Liver (tissue), 9 donors: Measurements from ENCODE around the gene PSMB8. TPM values are rescaled to one million over a fixed set of nuclear protein-coding genes. Genes with fewer than 3 reads are reported as not detected.

Source experiments
- DNase-seq: peaks from one replicate; pipeline ENCODE4 v3.0.0-alpha.2; 2017; ENCODE audit warnings: low spot score
- H3K27ac ChIP-seq, 2 donors: one replicate each; pipeline ENCODE4 v1.7.0; 2013; ENCODE audit warnings: inconsistent platforms in 2 of 2, low read length in 2 of 2, control low read depth in 1 of 2, low read depth in 1 of 2, mild to moderate bottlenecking in 1 of 2
- H3K27me3 ChIP-seq, 4 donors: one replicate each; pipeline versions ENCODE4 v1.6.1 to v1.7.0; 2013; ENCODE audit warnings: low read length in 3 of 4, inconsistent platforms in 1 of 4, mild to moderate bottlenecking in 1 of 4, moderate library complexity in 1 of 4; ENCODE audit not compliant: control insufficient read depth in 4 of 4, insufficient read depth in 4 of 4
- H3K36me3 ChIP-seq, 4 donors: one replicate each; pipeline versions ENCODE4 v1.6.1 to v1.7.0; 2013; ENCODE audit warnings: low read length in 3 of 4, mild to moderate bottlenecking in 3 of 4, low read depth in 1 of 4, moderate library complexity in 1 of 4; ENCODE audit not compliant: control insufficient read depth in 4 of 4, insufficient read depth in 3 of 4
- H3K4me1 ChIP-seq, 4 donors: one replicate each; pipeline versions ENCODE4 v1.6.1 to v1.7.0; 2013; ENCODE audit warnings: low read length in 3 of 4, mild to moderate bottlenecking in 3 of 4, moderate library complexity in 1 of 4; ENCODE audit not compliant: control insufficient read depth in 4 of 4, insufficient read depth in 4 of 4
- H3K4me3 ChIP-seq, 3 donors: one replicate each; pipeline versions ENCODE4 v1.6.1 to v1.7.0; 2013; ENCODE audit warnings: low read length in 3 of 3, control low read depth in 1 of 3, low read depth in 1 of 3, mild to moderate bottlenecking in 1 of 3
- H3K9ac ChIP-seq, 2 donors: one replicate each; pipeline ENCODE4 v1.7.0; 2013; ENCODE audit warnings: low read length in 2 of 2, mild to moderate bottlenecking in 2 of 2, moderate library complexity in 2 of 2, control low read depth in 1 of 2, low read depth in 1 of 2
- H3K9me3 ChIP-seq, 4 donors: one replicate each; pipeline versions ENCODE4 v1.6.1 to v1.7.0; 2013; ENCODE audit warnings: low read length in 3 of 4; ENCODE audit not compliant: control insufficient read depth in 4 of 4
- ATF3 ChIP-seq: IDR thresholded peaks from 2 replicates; pipeline ENCODE4 v1.6.1; 2016; ENCODE audit warnings: antibody characterized with exemption
- CTCF ChIP-seq: fragments of 150-350 bp; IDR thresholded peaks from 2 replicates; pipeline ENCODE4 v1.5.1; 2017; ENCODE audit warnings: improper control_type of control experiment, low read depth, low read length; ENCODE audit not compliant: missing input control
- FOXA1 ChIP-seq: IDR thresholded peaks from 2 replicates; pipeline ENCODE4 v1.6.1; 2016; ENCODE audit warnings: antibody characterized with exemption
- FOXA2 ChIP-seq: IDR thresholded peaks from 2 replicates; pipeline ENCODE4 v1.6.1; 2016; ENCODE audit warnings: antibody characterized with exemption
- GABPA ChIP-seq, 2 donors: IDR thresholded peaks in 1 of 2; conservative IDR thresholded peaks in 1 of 2; 2 replicates each; pipeline ENCODE4 v1.6.1; 2016; ENCODE audit warnings: antibody characterized with exemption in 2 of 2, mild to moderate bottlenecking in 1 of 2, moderate library complexity in 1 of 2
- HNF4A ChIP-seq, 2 donors: conservative IDR thresholded peaks; 2 replicates each; pipeline ENCODE4 v1.6.1; 2016; ENCODE audit warnings: antibody characterized with exemption in 2 of 2, mild to moderate bottlenecking in 2 of 2
- HNF4G ChIP-seq: IDR thresholded peaks from 2 replicates; pipeline ENCODE4 v1.6.1; 2016; ENCODE audit warnings: antibody characterized with exemption
- JUND ChIP-seq, 2 donors: IDR thresholded peaks; 2 replicates each; pipeline ENCODE4 v1.6.1; 2016; ENCODE audit warnings: antibody characterized with exemption in 2 of 2
- MAX ChIP-seq: IDR thresholded peaks from 2 replicates; pipeline ENCODE4 v1.6.1; 2016; ENCODE audit warnings: antibody characterized with exemption
- NR2F2 ChIP-seq: IDR thresholded peaks from 2 replicates; pipeline ENCODE4 v1.6.1; 2016; ENCODE audit warnings: antibody characterized with exemption
- RAD21 ChIP-seq, 2 donors: IDR thresholded peaks; 2 replicates each; pipeline ENCODE4 v1.6.1; 2016; ENCODE audit warnings: antibody characterized with exemption in 2 of 2, mild to moderate bottlenecking in 2 of 2
- REST ChIP-seq: IDR thresholded peaks from 2 replicates; pipeline ENCODE4 v1.6.1; 2016; ENCODE audit warnings: antibody characterized with exemption, mild to moderate bottlenecking
- RXRA ChIP-seq, 2 donors: IDR thresholded peaks; 2 replicates each; pipeline ENCODE4 v1.6.1; 2017 to 2018; ENCODE audit warnings: antibody characterized with exemption in 2 of 2, mild to moderate bottlenecking in 1 of 2
- TAF1 ChIP-seq: conservative IDR thresholded peaks from 2 replicates; pipeline ENCODE4 v1.6.1; 2016; ENCODE audit warnings: antibody characterized with exemption, mild to moderate bottlenecking
- YY1 ChIP-seq: IDR thresholded peaks from 2 replicates; pipeline ENCODE4 v1.6.1; 2016; ENCODE audit warnings: antibody characterized with exemption, mild to moderate bottlenecking
- WGBS: extraction: QIAGEN DNeasy Blood & Tissue Kit; methylation state at CpG from one replicate; pipeline ENCODE4 v1.1.7; 2013; 5-methylcytosine and 5-hydroxymethylcytosine counted together
- polyA plus RNA-seq, 2 donors: library from polyadenylated mRNA; stranded (reverse) in 1 of 2; unstranded in 1 of 2; fragments of 200-250 nt in 1 of 2; fragments of >200 nt in 1 of 2; fragmentation: Nextera tagmentation in 1 of 2; extraction: Ambion mirVana in 1 of 2; gene quantifications; one replicate each; pipeline versions ENCODE4 v1.2.1 to v1.2.3, GENCODE V29; 2013 to 2015
- total RNA-seq, 2 donors: library from RNA; depleted of rRNA; stranded (reverse); fragments of >200 nt; gene quantifications; one replicate each; pipeline ENCODE4 v1.2.3, GENCODE V29; 2014
- donor health status: healthy.
- donor health status: healthy.
- donor health status: healthy.
- donor health status: healthy.
- donor health status: healthy.

PSMB8 gene
- total and polyA plus RNA-seq, 4 donors = 19.9 to 75.1 (median 44.0) TPM

GRCh38 chr6:32833664-32834063 lies 10.2 kb downstream of the PSMB8 start:
- whole genome bisulfite sequencing = 92% methylated on average over 5 of the region's 5 CpGs
- TF ChIP-seq HNF4G = no peak
- TF ChIP-seq RAD21 (IDR thresholded peaks at IDR 0.05) = no peak
- TF ChIP-seq GABPA (IDR thresholded peaks at IDR 0.05 in 1 of 2, conservative IDR thresholded peaks at IDR 0.05 in 1 of 2) = no peak
- no peak for TF ChIP-seq ATF3
- TF ChIP-seq HNF4A (conservative IDR thresholded peaks at IDR 0.05) = no peak
- no peak for TF ChIP-seq MAX
- no peak for TF ChIP-seq RXRA (IDR thresholded peaks at IDR 0.05)
- no peak for TF ChIP-seq CTCF
- no peak for TF ChIP-seq NR2F2
- TF ChIP-seq REST = no peak
- TF ChIP-seq FOXA1 = no peak
- H3K27ac ChIP-seq = no peak overlapping the region
- H3K27me3 ChIP-seq = no peaks in the 10 kb centered on the region
- H3K4me1 ChIP-seq = peaks cover 4 to 7% (median 5%) of the 10 kb centered on the region in 4 donors
- peaks cover 2 to 36% (median 25%) of the 10 kb centered on the region in 4 donors for H3K36me3 ChIP-seq
- no peak for DNase-seq
- no peak overlapping the region for H3K9ac ChIP-seq
- no peak overlapping the region for H3K4me3 ChIP-seq
- no peaks in the 10 kb centered on the region for H3K9me3 ChIP-seq

- Histone ChIP-seq H3K4me3 (no peak overlapping the region), H3K9ac (no peak overlapping the region), H3K27me3 (no peaks in the 10 kb centered on the region), H3K4me1 (peaks cover 0 to 2% (median 0%) of the 10 kb centered on the region in 4 donors), H3K9me3 (no peaks in the 10 kb centered on the region), H3K36me3 (peaks cover 2 to 37% (median 25%) of the 10 kb centered on the region in 4 donors), H3K27ac (no peak overlapping the region)
- TF ChIP-seq HNF4G (no peak), HNF4A (conservative IDR thresholded peaks at IDR 0.05) (no peak), YY1 (no peak), GABPA (IDR thresholded peaks at IDR 0.05 in 1 of 2, conservative IDR thresholded peaks at IDR 0.05 in 1 of 2) (no peak), FOXA2 (no peak), MAX (no peak), REST (no peak), ATF3 (no peak), TAF1 (no peak), NR2F2 (no peak), JUND (IDR thresholded peaks at IDR 0.05) (no peak)
- no peak for DNase-seq
- WGBS = 91% methylated on average over 13 of the region's 13 CpGs
These were observed 11.3 kb downstream of the PSMB8 start for GRCh38 chr6:32832535-32832934.
